Left kidney (tissue), 8 donors: Measurements from ENCODE around the gene CFAP53. TPM values are rescaled to one million over a fixed set of nuclear protein-coding genes. Genes with fewer than 3 reads are reported as not detected.
"Not testable (repeated sequence)": the region's sequence is repeated elsewhere in the genome, so short reads cannot be mapped to it uniquely, and the experiment has no call there.

Source experiments
- DNase-seq: peaks from one replicate; pipeline ENCODE4 v3.0.0-alpha.2; 2013
- long read RNA-seq, 8 donors: transcript quantifications; one replicate each; lab custom pipeline, GENCODE V29; 2026
- polyA plus RNA-seq: library from polyadenylated mRNA; unstranded; fragments of 120-200 nt; gene quantifications from one replicate; pipeline ENCODE4 v1.2.1, GENCODE V29; 2013; ENCODE audit not compliant: insufficient read length

Gene CFAP53, protein sequence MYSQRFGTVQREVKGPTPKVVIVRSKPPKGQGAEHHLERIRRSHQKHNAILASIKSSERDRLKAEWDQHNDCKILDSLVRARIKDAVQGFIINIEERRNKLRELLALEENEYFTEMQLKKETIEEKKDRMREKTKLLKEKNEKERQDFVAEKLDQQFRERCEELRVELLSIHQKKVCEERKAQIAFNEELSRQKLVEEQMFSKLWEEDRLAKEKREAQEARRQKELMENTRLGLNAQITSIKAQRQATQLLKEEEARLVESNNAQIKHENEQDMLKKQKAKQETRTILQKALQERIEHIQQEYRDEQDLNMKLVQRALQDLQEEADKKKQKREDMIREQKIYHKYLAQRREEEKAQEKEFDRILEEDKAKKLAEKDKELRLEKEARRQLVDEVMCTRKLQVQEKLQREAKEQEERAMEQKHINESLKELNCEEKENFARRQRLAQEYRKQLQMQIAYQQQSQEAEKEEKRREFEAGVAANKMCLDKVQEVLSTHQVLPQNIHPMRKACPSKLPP
- polyA plus RNA-seq: 4.2 TPM
- long read RNA-seq, donor 1, partial matches to known transcripts: 0 of 1 reads
- long read RNA-seq, donor 1, other reads (novel, unspliced or antisense): 0 of 1 reads
- long read RNA-seq, donor 2: 0 reads
- long read RNA-seq, donor 3, partial matches to known transcripts: 0 of 1 reads
- long read RNA-seq, donor 3, other reads (novel, unspliced or antisense): 0 of 1 reads
- long read RNA-seq, donor 4: 0 reads
- long read RNA-seq, donor 5, partial matches to known transcripts: 0 of 1 reads
- long read RNA-seq, donor 5, other reads (novel, unspliced or antisense): 0 of 1 reads
- long read RNA-seq, donor 6: 0 reads
- long read RNA-seq, donor 7: 0 reads
- long read RNA-seq, donor 8: 0 reads

DNA sequence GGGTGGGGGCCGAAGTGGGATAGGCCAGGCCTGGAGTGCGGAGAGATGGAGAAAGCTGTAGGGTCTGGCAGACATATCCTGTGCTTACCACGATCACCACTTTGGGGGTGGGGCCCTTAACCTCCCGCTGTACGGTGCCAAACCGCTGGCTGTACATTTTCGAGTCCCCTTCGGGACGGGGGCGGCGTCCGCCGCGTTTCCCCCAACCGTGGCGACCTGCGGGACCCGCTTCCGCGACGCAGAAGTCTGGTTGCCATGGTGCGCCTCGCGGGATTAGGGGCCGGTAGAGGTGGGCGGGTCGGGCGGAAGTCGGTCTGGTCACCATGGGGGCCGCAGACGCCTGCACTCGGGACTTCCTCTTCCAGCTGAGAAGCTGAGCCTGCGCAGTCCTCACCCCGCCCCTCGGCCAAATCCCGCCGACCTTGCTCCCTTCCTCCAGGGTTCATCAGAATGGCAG lies at the start of gene CFAP53:
TSS of gene CFAP53 (minus strand) at position 248 of the 457 bp plus-strand sequence. CDS start at position 157, 91 bp downstream.
- DNase-seq: peak; percentile 88

DNA sequence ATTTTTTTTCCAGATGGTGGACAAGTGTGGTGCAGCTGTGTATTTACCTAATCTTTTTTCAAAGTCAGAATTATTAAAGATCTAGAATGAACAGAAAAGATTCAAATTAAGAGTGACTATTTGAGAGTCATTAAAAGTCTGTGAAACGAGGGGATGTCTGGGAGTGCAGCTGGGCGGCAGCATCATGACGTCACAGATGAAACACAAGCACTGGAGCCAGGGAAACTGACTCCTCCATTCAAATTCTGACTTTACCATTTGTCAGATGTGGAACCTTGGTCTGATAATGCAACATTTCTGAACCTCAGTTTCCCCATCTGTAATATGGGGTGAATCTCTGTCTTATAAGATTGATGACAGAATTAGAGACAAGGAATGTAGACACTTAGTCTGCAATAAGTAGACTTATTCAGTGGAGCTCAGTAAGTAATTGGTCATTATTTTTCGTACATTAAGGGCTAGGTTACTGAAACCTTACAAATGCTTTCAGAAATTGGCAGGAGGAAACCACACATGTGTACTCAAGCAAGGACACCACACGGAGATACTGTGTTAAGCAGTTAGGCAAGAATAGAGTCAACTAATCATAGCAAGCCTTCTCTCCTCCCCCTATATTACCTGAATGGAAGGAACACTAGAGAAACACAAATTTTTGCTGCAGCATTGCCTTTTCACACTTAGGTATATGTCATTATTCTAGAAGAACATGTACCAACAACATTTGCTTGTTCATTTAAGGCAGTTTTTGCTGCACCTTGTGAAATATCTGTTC lies 49.0 kb upstream of the CFAP53 start:
- DNase-seq: no peak

DNA sequence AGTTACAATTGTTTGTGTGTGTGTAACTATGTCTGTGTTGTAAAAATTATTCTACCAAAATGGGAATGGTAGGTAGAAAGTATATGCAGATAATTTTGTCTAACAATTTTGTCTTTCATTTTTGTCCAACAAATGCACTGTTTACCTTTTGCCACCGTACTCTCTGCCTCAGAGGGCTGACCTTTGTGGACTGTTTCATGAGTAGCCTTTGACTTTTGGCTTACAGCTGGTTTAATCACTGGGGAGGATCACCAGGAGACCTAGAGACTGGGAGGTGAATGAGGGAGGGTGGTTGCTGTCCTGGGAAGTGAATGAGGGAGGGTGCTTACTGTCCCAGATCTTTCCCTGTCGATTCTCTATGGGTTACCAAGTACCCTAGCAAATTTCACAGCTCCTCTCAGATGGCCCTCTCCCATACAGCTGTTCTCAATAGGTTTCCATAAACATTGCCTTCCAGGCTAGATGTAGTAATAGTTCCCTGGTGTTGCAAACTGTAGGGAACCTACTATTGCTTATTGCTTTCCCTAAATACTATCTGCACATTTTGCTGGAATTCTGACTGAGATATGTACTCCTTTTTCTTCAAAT lies 47.7 kb upstream of the CFAP53 start:
- no peak for DNase-seq

DNA sequence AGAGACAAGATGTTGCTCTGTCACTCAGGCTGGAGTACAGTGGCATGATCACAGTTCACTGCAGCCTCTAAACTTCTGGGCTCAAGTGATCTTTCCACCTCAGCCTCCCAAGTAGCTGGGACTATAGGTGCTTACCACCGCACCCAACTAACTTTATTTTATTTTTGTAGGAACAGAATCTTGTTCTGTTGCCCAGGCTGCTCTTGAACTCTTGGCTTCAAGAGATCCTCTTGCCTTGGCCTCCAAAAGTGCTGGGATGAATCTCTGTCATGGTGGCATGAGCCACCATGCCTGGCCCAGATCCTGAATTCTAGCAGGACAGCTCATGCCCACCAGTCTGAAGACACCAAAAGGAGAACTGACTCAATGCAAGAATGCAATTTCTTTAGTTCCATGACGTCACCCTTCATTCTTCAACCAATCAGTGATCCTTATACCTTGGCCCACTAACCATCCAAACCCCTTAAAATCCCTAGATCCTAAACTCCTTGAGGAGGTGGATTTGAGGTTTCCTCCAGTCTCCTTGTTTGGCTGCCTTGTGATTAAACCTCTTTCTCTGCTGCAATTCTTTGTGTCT lies 46.8 kb upstream of the CFAP53 start:
- DNase-seq: no peak

DNA sequence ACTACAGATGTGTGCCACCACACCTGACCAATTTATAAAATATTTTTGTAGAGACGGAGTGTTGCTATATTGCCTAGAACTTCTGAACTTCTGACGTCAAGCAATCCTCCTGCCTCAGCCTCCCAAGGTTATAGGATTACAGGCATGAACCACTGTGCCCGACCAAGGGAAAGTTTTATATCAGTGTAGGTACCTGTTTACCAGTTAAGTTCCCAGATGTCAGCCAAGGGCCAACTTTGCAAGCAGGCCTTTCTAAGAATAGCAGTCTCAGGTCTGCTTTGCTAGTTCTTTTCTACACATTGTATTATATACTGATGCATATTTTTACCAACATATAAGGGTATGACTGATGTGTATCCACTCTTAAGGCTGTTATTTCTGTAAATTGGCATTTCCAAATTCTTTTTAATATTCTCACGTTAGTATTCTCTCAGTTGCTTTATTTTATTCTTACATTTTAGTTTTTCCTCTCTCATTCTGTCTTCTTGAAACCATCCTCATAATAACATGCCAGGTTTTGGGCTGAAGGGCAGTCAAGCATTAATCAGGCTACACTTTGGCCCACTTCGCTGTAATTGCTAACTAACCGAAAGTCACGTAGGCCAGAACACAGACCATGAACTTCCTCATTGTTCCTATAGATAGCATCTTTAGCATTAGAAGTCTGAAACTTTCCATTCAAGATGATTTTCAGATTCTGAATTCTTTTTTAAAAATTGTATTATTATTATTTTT lies 46.2 kb upstream of the CFAP53 start:
- no peak for DNase-seq

DNA sequence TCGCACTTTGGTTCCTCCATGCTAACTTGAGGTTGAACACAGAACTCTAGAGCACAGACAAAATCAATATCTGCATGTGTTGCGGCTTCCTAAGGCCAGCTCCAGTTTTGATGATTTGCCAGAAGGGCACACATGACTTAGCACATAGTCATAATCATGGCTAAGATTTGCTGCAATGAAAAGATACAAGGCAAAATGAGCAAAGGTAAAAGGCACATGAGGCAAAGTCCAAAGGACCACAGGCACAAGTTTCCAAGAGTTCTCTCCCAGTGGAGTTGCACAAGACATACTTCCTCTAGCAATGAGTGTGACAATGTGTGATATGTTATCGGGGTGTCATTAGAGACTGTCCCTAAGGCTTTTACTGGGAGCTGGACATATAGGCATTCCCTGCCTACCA lies 45.4 kb upstream of the CFAP53 start:
- no peak for DNase-seq

DNA sequence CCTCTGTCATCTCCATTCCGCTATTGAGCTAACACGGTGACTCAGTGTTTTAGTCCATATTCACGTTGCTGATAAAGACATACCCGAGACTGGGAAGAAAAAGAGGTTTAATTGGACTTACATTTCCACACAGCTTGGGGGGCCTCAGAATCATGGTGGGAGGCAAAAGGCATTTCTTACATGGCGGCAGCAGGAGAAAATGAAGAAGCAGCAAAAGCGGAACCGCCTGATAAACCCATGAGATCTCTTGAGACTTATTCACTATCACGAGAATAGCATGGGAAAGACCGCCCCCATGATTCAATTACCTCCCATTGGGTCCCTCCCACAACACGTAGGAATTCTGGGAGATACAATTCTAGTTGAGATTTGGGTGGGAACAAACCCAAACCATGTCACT lies 43.8 kb upstream of the CFAP53 start:
- no peak for DNase-seq

DNA sequence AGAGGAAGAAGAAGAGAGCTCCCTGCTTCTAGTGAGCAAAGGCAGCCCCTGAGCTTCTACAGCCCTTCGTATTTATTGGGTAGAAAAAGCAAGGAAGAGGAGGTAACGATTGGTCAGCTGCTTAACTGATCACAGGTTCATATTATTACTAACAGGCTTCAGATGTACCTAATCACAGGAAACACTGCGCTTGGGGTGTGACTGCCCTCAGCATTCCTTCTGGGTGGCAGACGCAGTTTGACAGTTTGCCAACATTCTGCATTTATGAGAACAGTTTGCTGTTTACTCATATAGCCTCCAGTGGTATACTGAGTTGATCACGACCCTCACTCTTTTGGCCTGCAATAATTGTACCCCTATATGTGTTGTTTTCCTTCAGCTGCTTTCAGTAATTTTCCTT lies 42.6 kb upstream of the CFAP53 start:
- DNase-seq: not testable (repeated sequence)

DNA sequence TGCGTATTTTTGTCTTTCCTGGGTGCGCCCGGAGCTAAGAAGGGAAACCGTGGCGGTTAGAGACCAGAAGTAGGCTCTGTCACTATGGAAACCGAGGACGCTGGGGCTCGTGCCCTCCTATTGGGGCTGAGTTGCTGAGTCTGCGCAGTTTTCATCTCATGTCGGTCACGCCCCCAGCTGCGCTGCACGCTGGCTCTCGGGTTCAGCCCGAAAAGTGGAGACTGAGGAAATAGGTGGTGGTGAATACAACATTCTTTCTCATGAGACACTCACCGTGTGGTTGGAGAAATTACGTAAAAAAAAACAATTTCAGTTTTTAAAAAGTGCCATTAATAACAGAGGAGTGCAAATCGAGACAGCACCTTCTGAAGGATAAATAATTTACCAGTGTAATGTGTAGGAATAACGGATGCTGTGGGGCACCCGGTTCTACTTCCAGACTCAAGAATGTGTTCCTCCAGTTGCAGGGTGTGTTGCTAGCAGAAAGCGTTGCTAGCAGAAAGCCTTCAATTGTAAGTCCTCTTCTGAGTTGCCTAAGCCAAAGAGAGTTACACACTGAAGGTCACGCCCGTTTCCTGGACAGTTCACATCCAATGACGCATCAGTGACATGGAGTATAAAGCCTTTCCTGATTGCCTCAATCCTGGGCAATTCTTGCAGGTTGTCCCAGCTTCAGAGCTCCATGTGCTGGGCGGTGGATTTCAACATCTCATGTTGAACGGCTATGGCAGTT lies 41.6 kb upstream of the CFAP53 start:
- DNase-seq: peak; percentile 89

DNA sequence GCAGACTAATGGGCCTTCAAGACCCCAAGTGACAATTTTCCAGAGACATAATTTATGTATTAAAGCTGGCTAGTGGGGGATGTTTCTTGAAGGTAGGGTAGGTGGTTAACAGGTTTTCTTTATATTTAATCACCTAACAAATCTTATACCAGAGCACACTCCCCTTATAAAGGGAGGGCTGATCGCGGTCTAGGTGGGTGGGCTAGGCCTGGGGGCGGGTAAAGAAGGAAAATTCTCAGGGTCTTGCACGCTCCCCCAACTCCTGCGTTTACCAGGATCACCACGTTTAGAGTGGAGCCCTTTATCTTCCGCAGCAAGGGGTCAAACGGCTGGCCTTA lies 41.1 kb upstream of the CFAP53 start:
- no peak for DNase-seq

DNA sequence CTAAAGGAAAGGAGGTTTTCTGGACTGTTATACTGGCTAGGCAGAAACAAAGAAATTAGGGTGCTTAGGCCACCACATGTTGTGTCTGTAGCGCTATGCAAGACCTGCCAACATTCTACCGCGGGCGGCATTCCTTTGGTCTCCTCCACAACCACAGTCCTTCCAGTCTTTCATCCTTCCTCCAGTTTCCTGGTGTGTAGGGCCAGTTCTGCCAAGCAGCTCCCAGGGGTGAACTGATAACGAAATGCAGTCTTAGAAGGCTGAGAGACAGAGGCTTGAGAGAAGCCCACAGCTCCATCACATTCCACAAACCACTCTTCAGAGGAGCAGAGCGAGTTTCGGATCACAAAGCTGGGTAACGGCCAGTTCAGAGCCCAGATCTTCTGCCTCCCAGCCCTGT lies 40.6 kb upstream of the CFAP53 start:
- DNase-seq: no peak

DNA sequence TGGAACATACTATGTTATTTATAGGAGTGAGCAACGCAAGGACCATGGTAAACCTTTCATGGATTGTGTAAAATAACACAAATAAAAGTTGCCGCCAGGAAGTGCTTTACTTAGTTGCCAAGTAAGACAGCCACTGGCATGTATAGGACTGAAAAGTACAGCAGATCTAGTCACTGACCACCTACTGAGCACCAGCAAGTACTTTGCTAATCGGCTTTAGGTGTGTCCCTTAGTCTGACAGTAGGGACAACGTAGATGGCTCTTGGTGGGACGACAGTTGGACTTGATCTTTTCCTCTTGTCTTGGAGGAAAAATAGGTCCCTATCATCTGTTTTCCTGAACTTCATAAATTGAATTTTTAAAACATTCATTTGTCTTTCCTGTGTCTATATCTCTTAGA lies 34.8 kb upstream of the CFAP53 start:
- no peak for DNase-seq

DNA sequence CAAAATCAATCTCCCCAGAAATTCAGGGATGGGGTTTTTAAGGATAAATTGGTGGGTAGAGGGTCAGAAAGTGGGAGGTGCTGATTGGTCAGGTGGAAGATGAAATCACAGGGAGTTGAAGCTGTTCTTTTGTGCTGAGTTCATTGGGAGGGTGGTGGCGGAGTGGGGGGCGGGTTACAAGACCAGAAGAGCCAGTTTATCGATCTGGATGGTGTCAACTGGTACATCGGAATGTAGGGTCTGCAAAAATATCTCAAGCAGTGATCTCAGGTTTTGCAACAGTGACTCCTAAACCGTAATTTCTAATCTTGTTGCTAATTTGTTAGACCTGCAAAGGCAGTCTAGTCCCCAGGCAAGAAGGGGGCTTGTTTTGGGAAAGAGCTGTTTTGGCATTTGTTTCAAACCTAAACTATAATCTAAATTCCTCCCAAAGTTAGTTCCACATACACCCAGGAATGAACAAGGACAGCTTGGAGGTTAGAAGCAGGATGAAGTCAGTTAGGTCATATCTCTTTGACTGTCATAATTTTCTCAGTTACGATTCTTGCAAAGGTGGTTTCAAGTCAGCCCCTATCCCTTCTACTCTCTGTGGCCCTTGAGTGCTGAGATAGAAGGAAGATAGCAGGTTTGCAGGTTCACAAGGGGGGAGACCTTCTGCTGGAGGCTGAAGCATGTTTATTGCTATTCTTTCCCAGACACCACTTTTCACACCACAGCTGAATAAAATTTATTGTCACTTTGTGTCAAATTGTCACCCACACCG lies 33.5 kb upstream of the CFAP53 start:
- DNase-seq: no peak

DNA sequence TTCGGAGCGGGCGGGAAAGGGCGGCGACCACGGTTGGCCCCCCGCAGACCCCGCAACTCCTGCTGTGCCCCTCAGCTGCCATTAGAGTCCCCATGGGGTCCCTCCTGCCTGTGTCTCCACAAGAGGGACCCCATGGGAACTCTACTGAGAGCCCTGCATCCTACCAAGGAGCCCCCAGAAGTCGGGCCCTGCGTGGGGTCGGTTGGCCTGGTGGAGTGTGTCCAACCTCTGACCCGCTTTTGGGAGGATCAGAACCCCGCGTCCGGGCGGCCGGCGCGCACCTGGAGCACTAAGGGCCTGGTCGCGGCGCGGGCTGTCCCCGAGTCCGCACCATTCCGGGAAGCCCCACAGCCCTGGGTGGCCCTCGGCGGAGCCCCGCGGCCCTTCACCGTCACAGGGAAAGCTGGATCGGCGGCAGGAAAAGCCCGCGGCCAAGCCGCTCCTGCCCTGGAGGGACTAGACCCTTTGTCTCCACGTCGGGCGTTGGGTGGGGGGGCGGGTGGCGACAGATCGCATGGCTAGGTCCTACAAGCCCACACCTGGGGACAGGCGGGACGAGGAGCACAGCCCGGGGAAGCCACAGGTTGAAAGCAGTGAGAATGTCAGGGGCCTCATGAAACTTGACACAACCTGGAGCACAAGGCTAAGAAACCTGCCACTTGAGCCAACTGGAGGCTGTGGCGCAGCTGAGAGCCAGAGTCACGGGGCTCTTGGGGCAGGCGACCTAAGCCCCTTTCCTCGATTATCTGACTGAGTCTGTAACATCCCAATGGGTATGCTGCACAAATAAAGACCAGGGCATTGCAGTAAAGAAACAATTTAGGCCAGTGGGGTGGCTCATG lies 32.4 kb upstream of the CFAP53 start:
- no peak for DNase-seq

DNA sequence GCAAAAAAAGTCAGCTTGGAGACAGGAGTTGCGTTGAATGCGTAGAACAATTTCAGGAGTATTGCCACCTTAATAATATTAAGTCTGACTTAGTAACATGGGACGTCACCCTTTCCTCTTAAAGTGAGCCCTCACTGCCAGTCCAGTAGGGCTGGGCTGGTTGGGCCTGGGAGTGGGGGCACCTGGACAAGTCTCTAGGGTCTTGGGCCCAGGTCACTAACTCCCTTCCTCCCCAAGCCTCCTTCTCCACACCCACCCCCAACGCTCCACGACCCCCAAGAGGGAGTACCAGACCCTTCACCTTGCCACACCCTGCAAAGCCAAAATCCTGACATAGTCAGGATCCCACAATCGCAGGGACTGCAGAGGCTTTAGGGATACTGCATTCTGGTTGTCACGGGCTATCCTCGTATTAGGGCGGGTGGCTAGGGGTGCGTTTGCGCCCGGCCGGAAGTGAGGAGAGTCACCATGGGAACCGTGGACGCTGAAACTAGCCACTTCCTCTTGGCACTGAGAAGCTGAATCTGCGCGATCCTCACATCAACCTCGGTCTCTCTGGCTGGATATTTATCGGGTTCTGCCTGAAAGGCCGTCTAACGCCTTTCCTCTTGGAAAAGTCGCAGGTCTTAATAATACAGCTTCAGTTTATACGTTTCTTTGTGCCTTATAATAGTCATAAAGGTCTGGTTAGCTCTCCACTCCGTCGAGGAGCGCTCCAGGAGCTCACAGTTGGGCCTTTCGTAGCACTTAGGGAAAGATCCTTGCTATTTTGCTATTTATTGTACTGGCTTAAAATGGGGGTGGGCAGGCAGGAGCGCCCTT lies 31.5 kb upstream of the CFAP53 start:
- peak; percentile 70 for DNase-seq

DNA sequence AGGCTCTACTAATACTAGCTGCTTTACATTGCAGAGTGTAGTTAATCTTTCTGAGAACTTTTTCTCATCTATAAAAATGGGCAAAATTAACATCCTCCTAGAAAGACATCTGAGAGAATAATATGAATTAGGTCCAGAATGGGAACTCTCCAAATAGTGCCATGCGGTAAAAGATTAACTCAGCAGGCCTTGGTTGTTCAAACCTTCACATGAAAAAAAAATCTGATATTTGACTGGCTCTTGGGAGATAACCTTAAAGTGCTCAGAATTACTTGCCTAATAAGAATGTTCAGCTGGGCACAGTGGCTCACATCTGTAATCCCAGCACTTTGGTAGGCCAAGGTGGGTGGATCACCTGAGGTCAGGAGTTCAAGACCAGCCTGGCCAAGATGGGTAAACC lies 26.7 kb upstream of the CFAP53 start:
- DNase-seq: no peak

DNA sequence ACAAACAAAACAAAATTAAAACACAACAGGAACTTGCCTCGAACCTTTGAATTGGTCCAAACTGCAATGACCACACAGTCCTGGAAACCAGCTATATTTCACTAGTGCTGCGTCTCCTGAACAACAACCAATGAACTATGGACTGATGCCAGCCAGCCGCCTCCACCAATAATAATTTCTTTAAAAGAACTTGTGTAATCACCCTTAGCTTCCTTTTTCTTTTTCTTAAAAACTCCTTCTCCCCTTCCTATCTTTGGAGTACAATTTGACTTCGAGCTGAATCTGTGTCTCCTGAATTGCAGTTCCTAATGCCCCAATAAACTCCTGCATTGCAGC lies 22.8 kb upstream of the CFAP53 start:
- DNase-seq: no peak
